ENCODE measurements around the gene IQGAP1.
"Not testable (repeated sequence)": the region's sequence is repeated elsewhere in the genome, so short reads cannot be mapped to it uniquely, and the experiment has no call there.

IQGAP1 gene

DNA sequence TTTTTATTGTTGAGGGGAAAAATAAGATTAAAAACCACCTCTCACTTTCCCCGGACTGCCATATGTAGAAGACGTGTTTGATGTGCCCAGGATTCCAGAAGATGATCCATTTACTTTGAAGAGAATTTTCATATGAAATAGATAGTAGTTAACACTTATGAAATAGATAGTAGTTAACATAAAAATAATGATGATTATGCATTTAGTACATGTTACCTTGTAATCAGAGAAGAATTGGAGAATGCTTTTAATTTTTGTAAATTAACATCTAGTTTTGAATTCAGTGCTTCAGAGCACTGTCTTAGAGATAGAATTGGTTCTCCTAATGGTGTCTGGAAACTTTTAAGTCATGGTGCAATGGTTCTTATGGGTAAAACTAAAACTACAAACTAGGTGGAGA, 95.6 kb downstream of the IQGAP1 start:
- no peak for DNase-seq (ENCODE audit: low read depth, low spot score)

DNA sequence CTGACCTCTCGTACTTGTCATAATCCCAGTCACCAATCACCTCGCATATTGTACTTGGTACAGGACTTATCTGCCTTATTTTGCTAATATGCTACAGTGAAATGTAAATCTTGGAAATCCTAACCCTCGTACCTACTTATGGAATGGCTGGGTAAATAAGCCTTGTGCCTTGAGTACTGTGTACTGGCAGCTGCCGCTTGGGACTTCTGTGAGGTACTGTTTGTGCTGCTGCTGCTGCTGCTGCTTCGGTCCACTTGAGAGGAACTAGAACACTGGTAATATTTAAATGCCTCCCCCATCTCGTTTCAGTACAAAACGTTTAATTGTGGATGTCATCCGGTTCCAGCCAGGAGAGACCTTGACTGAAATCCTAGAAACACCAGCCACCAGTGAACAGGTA, 99.1 kb downstream of the IQGAP1 start:
- DNase-seq (ENCODE audit: low read depth, low spot score), result no peak

- DNase-seq (ENCODE audit: low read depth, low spot score), result no peak
These were observed 101.5 kb downstream of the IQGAP1 start for GRCh38 chr15:90489514-90489913.

DNA sequence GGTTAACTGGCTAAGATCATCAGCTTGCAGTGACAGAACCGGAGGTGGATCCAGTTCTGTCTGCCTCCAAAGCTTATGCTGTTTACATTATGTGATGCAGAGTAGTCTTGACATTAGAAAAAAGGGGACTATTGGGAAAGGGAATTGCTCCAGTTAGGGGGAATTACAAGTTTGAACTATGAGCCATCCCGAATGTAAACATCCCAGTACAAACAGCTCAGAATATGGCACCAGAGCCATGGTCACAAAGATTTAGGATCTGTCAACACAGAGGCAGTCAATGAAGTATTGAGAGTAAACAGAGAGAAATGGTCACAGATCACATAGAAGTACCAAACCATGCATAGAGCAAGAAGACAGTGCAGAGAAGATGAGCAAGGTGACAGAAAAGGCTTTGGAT, 101.9 kb downstream of the IQGAP1 start:
- DNase-seq (ENCODE audit: low read depth, low spot score), result no peak

GRCh38 chr15:90493647-90494046, 105.6 kb downstream of the IQGAP1 start:
- DNase-seq (ENCODE audit: low read depth, low spot score), result no peak

GRCh38 chr15:90495067-90495466, 107.0 kb downstream of the IQGAP1 start:
- DNase-seq (ENCODE audit: low read depth, low spot score), result no peak

GRCh38 chr15:90496791-90497190, 108.7 kb downstream of the IQGAP1 start:
- DNase-seq (ENCODE audit: low read depth, low spot score), result no peak

- no peak for DNase-seq (ENCODE audit: low read depth, low spot score)
These were observed 109.3 kb downstream of the IQGAP1 start for GRCh38 chr15:90497376-90497775.

- no peak for DNase-seq (ENCODE audit: low read depth, low spot score)
These were observed 109.9 kb downstream of the IQGAP1 start for GRCh38 chr15:90497912-90498311.

GRCh38 chr15:90500171-90500570, 112.1 kb downstream of the IQGAP1 start:
- DNase-seq (ENCODE audit: low read depth, low spot score), result no peak

GRCh38 chr15:90501898-90502297, 113.9 kb downstream of the IQGAP1 start:
- DNase-seq (ENCODE audit: low read depth, low spot score), result no peak

GRCh38 chr15:90510781-90511180, 122.7 kb downstream of the IQGAP1 start:
- DNase-seq (ENCODE audit: low read depth, low spot score), result not testable (repeated sequence)

GRCh38 chr15:90511211-90511618, 123.2 kb downstream of the IQGAP1 start:
- not testable (repeated sequence) for DNase-seq (ENCODE audit: low read depth, low spot score)

DNA sequence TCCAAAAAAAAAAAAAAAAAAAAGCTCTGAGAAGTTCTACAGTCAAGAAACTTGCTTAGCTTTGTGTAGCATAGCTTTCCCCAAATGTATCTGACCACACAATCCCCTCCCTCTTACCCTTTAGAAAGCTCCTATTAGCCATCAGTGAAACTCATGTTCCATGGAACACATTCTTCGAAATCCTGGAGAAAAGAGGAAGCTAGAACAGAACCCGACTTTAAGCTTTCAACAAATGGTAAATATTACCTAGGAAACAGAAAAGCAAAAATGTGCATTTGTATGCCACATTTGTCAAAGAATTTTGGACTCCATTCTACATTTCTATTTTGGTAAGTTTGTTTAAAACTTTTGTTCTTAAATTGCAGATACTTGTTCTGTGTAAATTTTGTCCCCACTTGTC, 124.2 kb downstream of the IQGAP1 start:
- DNase-seq (ENCODE audit: low read depth, low spot score), result no peak

GRCh38 chr15:90512981-90513380, 124.9 kb downstream of the IQGAP1 start:
- DNase-seq (ENCODE audit: low read depth, low spot score), result no peak

DNA sequence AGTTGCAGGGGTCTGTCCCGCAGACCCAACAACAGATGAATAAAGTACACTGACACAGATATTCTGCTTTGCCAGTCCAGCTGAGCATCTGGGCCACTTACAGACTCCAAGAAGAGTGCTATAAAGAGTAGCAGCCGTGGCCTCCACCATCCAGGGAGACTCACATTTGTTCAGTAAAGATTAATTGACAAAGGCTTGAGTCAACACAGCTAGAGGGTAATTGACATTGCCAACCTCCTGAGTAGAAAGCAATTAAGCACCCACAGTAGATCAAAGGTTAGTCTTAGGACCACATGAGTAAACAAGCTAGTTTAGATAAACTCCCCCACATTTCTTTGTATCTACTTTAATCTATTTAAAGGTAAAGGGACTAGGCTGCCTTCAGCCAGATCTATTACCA, 125.4 kb downstream of the IQGAP1 start:
- DNase-seq (ENCODE audit: low read depth, low spot score), result no peak

DNA sequence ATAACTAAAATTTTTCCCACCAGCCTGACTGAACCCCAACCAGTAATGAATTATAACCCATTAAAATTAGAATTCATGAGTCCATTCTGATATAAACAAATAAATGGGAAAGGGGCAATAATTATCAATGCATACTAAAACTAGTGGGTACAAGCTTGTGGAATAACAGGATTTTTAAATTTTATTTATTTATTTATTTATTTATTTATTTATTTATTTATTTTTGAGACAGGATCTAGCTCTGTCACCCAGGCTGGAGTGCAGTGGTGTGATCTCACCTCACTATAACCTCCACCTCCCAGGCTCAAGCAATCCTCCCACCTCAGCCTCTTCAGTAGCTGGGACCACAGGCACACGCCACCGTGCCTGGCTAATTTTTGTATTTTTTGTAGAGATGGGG, 125.9 kb downstream of the IQGAP1 start:
- DNase-seq (ENCODE audit: low read depth, low spot score), result not testable (repeated sequence)

- no peak for DNase-seq (ENCODE audit: low read depth, low spot score)
These were observed 131.6 kb downstream of the IQGAP1 start for GRCh38 chr15:90519688-90520087.

- no peak for DNase-seq (ENCODE audit: low read depth, low spot score)
These were observed 132.3 kb downstream of the IQGAP1 start for GRCh38 chr15:90520365-90520764.

GRCh38 chr15:90523373-90523772, 135.3 kb downstream of the IQGAP1 start:
- no peak for DNase-seq (ENCODE audit: low read depth, low spot score)

GRCh38 chr15:90524018-90524803, 136.2 kb downstream of the IQGAP1 start:
- not testable (repeated sequence) for DNase-seq (ENCODE audit: low read depth, low spot score)

GRCh38 chr15:90529011-90529370, 140.9 kb downstream of the IQGAP1 start:
- no peak for DNase-seq (ENCODE audit: low read depth, low spot score)

GRCh38 chr15:90529371-90530249, 141.6 kb downstream of the IQGAP1 start, which contains the start of gene CRTC3:
TSS of gene CRTC3 (plus strand) at chr15:90529923. CDS start at chr15:90530072, 149 bp downstream.
- peak; percentile 7 for DNase-seq (ENCODE audit: low read depth, low spot score)

Data from activated naive CD8-positive, alpha-beta T cell treated with anti-CD3 and anti-CD28 coated beads, Interleukin-2, amount 50 U/mL, for 16 hours (primary cell).